ENCODE data around the gene LDB3.

The LDB3 gene

DNA sequence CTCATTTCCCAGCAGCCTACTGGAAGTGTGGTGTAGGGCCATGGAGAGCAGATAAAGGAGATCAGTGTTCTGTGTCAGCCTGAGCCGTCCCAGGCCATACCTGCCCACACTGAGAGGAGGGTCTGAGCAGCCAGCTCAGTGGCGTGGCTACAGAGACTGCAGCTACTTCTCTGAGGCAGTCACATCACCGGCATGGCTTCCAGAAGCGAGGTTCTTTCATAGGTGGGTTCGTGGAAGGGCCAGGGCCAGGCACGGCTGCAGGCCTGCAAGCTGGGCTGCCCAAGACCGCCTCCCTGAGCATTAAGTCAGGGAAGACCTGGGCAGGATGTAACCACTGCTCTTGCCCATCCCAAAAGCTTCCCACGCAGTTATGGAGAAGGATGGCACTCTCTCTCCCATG, 34.9 kb downstream of the LDB3 start (continued):
- TF ChIP-seq, protein P1, sequence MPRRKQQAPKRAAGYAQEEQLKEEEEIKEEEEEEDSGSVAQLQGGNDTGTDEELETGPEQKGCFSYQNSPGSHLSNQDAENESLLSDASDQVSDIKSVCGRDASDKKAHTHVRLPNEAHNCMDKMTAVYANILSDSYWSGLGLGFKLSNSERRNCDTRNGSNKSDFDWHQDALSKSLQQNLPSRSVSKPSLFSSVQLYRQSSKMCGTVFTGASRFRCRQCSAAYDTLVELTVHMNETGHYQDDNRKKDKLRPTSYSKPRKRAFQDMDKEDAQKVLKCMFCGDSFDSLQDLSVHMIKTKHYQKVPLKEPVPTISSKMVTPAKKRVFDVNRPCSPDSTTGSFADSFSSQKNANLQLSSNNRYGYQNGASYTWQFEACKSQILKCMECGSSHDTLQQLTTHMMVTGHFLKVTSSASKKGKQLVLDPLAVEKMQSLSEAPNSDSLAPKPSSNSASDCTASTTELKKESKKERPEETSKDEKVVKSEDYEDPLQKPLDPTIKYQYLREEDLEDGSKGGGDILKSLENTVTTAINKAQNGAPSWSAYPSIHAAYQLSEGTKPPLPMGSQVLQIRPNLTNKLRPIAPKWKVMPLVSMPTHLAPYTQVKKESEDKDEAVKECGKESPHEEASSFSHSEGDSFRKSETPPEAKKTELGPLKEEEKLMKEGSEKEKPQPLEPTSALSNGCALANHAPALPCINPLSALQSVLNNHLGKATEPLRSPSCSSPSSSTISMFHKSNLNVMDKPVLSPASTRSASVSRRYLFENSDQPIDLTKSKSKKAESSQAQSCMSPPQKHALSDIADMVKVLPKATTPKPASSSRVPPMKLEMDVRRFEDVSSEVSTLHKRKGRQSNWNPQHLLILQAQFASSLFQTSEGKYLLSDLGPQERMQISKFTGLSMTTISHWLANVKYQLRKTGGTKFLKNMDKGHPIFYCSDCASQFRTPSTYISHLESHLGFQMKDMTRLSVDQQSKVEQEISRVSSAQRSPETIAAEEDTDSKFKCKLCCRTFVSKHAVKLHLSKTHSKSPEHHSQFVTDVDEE (CRISPR knock-in tag; IDR thresholded peaks at IDR 0.05): no peak
- no peak for TF ChIP-seq PPARA (CRISPR knock-in tag; IDR thresholded peaks at IDR 0.05; ENCODE audit: borderline replicate concordance)

DNA sequence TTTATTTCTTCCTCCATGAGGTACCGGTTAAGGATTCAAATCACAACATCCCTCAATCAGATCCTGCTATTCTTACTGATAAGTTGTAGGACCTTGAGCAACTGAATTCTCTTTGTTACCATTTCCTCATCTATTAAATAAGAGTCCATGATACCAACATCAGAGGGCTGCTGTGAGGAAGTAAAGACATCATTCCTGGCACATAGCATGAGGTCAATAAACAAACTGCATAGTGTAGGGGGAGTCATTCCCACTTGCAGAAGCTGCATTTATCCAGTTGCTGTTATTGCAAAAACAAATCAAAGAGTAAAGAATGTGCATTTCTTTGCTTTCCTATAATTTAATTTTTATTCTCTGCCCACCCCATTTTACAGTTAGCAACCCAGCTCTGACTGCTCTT, 36.8 kb downstream of the LDB3 start:
- no peak for ATAC-seq
- TF ChIP-seq TCF4 (CRISPR knock-in tag; IDR thresholded peaks at IDR 0.05; ENCODE audit: borderline replicate concordance) (no peak), ESRRG (CRISPR knock-in tag; IDR thresholded peaks at IDR 0.05) (no peak), BACH2 (CRISPR knock-in tag; IDR thresholded peaks at IDR 0.05; ENCODE audit: borderline replicate concordance) (no peak), ZFP30 (CRISPR knock-in tag; IDR thresholded peaks at IDR 0.05) (no peak), ZC3H10 (CRISPR knock-in tag; IDR thresholded peaks at IDR 0.05) (no peak), ZNF565 (CRISPR knock-in tag; conservative IDR thresholded peaks at IDR 0.05; ENCODE audit: low read depth) (no peak), RARB (CRISPR knock-in tag; IDR thresholded peaks at IDR 0.05) (no peak)

DNA sequence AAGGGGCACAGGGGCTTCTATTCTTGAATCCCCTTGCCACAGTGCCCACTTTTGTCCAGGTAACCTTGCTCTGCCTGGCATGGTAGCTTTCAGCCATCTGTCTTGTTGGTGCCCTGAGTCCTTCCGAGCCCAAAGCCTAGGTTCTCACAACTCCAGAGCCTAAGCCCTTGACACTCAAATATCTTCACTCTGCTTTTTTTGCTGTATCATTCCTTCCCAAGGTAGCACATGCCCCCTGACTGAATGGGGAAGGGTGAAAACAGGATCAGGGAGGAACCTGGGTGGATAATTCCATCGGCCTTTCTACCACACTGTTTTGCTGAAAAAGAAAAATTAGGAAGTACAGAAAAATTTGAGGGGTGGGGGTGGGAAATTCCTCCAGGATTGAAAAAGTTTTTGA, 37.6 kb downstream of the LDB3 start:
- ATAC-seq: no peak
- TF ChIP-seq, protein P2, sequence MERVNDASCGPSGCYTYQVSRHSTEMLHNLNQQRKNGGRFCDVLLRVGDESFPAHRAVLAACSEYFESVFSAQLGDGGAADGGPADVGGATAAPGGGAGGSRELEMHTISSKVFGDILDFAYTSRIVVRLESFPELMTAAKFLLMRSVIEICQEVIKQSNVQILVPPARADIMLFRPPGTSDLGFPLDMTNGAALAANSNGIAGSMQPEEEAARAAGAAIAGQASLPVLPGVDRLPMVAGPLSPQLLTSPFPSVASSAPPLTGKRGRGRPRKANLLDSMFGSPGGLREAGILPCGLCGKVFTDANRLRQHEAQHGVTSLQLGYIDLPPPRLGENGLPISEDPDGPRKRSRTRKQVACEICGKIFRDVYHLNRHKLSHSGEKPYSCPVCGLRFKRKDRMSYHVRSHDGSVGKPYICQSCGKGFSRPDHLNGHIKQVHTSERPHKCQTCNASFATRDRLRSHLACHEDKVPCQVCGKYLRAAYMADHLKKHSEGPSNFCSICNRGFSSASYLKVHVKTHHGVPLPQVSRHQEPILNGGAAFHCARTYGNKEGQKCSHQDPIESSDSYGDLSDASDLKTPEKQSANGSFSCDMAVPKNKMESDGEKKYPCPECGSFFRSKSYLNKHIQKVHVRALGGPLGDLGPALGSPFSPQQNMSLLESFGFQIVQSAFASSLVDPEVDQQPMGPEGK (CRISPR knock-in tag; IDR thresholded peaks at IDR 0.05; ENCODE audit: borderline replicate concordance): no peak
- TF ChIP-seq ZFP30 (CRISPR knock-in tag; IDR thresholded peaks at IDR 0.05) (no peak), ISL1 (CRISPR knock-in tag; IDR thresholded peaks at IDR 0.05) (no peak), PPARA (CRISPR knock-in tag; IDR thresholded peaks at IDR 0.05; ENCODE audit: borderline replicate concordance) (no peak), BACH2 (CRISPR knock-in tag; IDR thresholded peaks at IDR 0.05; ENCODE audit: borderline replicate concordance) (no peak), RARB (CRISPR knock-in tag; IDR thresholded peaks at IDR 0.05) (no peak), CSDC2 (CRISPR knock-in tag; IDR thresholded peaks at IDR 0.05) (no peak), ZFP3 (CRISPR knock-in tag; IDR thresholded peaks at IDR 0.05) (no peak), ZNF565 (CRISPR knock-in tag; conservative IDR thresholded peaks at IDR 0.05; ENCODE audit: low read depth) (no peak), SNAI2 (CRISPR knock-in tag; IDR thresholded peaks at IDR 0.05) (no peak)
- TF ChIP-seq, protein P1 (CRISPR knock-in tag; IDR thresholded peaks at IDR 0.05): no peak

DNA sequence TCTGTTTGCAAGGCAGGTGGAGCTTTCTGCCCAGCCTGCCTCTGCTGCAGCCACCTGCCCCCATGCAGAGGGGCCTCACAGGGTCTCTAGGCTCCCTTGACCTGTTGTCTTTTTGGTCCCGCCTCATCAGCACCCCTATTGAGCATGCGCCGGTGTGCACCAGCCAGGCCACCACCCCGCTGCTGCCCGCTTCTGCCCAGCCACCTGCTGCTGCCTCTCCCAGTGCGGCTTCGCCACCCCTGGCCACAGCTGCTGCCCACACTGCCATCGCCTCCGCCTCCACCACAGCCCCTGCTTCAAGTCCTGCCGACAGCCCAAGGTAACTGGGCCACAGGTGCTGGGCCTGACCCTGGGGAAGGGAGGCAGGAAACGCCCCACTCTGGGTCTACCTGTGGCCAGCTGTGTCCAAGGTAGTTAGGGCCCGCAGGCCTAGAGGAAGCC, 38.1 kb downstream of the LDB3 start:
- no peak for ATAC-seq
- TF ChIP-seq GLIS3 (CRISPR knock-in tag; IDR thresholded peaks at IDR 0.05): no peak
- no peak for TF ChIP-seq ESRRG (CRISPR knock-in tag; IDR thresholded peaks at IDR 0.05)
- no peak for TF ChIP-seq OSR1 (CRISPR knock-in tag; IDR thresholded peaks at IDR 0.05)
- TF ChIP-seq ARNTL (CRISPR knock-in tag; IDR thresholded peaks at IDR 0.05; ENCODE audit: borderline replicate concordance, low read depth): no peak
- TF ChIP-seq TCF4 (CRISPR knock-in tag; IDR thresholded peaks at IDR 0.05; ENCODE audit: borderline replicate concordance): no peak
- TF ChIP-seq TOX (CRISPR knock-in tag; IDR thresholded peaks at IDR 0.05; ENCODE audit: borderline replicate concordance): no peak
- TF ChIP-seq ZNF565 (CRISPR knock-in tag; conservative IDR thresholded peaks at IDR 0.05; ENCODE audit: low read depth): no peak
- no peak for TF ChIP-seq ZNF8 (CRISPR knock-in tag; IDR thresholded peaks at IDR 0.05)
- TF ChIP-seq ZNF70 (CRISPR knock-in tag; IDR thresholded peaks at IDR 0.05): no peak
- TF ChIP-seq ZC3H10 (CRISPR knock-in tag; IDR thresholded peaks at IDR 0.05): no peak
- TF ChIP-seq, protein P3, sequence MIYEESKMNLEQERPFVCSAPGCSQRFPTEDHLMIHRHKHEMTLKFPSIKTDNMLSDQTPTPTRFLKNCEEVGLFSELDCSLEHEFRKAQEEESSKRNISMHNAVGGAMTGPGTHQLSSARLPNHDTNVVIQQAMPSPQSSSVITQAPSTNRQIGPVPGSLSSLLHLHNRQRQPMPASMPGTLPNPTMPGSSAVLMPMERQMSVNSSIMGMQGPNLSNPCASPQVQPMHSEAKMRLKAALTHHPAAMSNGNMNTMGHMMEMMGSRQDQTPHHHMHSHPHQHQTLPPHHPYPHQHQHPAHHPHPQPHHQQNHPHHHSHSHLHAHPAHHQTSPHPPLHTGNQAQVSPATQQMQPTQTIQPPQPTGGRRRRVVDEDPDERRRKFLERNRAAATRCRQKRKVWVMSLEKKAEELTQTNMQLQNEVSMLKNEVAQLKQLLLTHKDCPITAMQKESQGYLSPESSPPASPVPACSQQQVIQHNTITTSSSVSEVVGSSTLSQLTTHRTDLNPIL (CRISPR knock-in tag; IDR thresholded peaks at IDR 0.05; ENCODE audit: low read depth): no peak
- TF ChIP-seq, protein P4, sequence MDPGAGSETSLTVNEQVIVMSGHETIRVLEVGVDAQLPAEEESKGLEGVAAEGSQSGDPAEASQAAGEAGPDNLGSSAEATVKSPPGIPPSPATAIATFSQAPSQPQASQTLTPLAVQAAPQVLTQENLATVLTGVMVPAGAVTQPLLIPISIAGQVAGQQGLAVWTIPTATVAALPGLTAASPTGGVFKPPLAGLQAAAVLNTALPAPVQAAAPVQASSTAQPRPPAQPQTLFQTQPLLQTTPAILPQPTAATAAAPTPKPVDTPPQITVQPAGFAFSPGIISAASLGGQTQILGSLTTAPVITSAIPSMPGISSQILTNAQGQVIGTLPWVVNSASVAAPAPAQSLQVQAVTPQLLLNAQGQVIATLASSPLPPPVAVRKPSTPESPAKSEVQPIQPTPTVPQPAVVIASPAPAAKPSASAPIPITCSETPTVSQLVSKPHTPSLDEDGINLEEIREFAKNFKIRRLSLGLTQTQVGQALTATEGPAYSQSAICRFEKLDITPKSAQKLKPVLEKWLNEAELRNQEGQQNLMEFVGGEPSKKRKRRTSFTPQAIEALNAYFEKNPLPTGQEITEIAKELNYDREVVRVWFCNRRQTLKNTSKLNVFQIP (CRISPR knock-in tag; IDR thresholded peaks at IDR 0.05; ENCODE audit: borderline replicate concordance, low read depth): no peak
- TF ChIP-seq, protein P5, sequence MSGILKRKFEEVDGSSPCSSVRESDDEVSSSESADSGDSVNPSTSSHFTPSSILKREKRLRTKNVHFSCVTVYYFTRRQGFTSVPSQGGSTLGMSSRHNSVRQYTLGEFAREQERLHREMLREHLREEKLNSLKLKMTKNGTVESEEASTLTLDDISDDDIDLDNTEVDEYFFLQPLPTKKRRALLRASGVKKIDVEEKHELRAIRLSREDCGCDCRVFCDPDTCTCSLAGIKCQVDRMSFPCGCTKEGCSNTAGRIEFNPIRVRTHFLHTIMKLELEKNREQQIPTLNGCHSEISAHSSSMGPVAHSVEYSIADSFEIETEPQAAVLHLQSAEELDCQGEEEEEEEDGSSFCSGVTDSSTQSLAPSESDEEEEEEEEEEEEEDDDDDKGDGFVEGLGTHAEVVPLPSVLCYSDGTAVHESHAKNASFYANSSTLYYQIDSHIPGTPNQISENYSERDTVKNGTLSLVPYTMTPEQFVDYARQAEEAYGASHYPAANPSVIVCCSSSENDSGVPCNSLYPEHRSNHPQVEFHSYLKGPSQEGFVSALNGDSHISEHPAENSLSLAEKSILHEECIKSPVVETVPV (CRISPR knock-in tag; IDR thresholded peaks at IDR 0.05): no peak
- TF ChIP-seq SNAI2 (CRISPR knock-in tag; IDR thresholded peaks at IDR 0.05): no peak
- TF ChIP-seq ZFP30 (CRISPR knock-in tag; IDR thresholded peaks at IDR 0.05): no peak
- TF ChIP-seq ZFP3 (CRISPR knock-in tag; IDR thresholded peaks at IDR 0.05): no peak
- no peak for TF ChIP-seq CSDC2 (CRISPR knock-in tag; IDR thresholded peaks at IDR 0.05)
- no peak for TF ChIP-seq RARB (CRISPR knock-in tag; IDR thresholded peaks at IDR 0.05)
- TF ChIP-seq ISL1 (CRISPR knock-in tag; IDR thresholded peaks at IDR 0.05): no peak
